ENCODE measurements around the gene PCDH9.

DNA sequence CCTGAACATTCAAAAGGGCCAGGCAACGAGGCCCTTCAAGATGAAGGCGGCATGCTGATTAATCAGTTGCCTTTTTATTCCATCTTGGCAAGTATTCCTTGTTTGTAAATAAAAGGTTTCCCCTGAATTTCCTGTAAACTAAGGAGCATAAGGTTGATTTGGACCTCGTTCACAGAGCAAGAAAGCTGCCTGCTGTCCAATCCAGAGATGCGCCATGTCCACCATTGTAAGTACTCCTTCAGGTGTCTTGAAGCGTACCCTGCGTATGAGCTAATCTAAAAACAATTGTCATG lies 884.7 kb downstream of the PCDH9 start:
- TF ChIP-seq, protein P1, sequence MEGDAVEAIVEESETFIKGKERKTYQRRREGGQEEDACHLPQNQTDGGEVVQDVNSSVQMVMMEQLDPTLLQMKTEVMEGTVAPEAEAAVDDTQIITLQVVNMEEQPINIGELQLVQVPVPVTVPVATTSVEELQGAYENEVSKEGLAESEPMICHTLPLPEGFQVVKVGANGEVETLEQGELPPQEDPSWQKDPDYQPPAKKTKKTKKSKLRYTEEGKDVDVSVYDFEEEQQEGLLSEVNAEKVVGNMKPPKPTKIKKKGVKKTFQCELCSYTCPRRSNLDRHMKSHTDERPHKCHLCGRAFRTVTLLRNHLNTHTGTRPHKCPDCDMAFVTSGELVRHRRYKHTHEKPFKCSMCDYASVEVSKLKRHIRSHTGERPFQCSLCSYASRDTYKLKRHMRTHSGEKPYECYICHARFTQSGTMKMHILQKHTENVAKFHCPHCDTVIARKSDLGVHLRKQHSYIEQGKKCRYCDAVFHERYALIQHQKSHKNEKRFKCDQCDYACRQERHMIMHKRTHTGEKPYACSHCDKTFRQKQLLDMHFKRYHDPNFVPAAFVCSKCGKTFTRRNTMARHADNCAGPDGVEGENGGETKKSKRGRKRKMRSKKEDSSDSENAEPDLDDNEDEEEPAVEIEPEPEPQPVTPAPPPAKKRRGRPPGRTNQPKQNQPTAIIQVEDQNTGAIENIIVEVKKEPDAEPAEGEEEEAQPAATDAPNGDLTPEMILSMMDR (IDR thresholded peaks at IDR 0.05) = no peak
- no peak for TF ChIP-seq EP300 (IDR thresholded peaks at IDR 0.05; ENCODE audit: borderline replicate concordance in 1 of 2, low read depth in 1 of 2, low read length in 1 of 2)
- TF ChIP-seq CHD2 (IDR thresholded peaks at IDR 0.05; ENCODE audit: low read length, partially characterized antibody) = no peak
- no peak for TF ChIP-seq FOXM1 (IDR thresholded peaks at IDR 0.05; ENCODE audit: low read depth)
- no peak for TF ChIP-seq YY1 (IDR thresholded peaks at IDR 0.05; ENCODE audit: low read depth)
- TF ChIP-seq FOXJ3 (CRISPR knock-in tag; IDR thresholded peaks at IDR 0.05) = no peak
- TF ChIP-seq, protein P2, sequence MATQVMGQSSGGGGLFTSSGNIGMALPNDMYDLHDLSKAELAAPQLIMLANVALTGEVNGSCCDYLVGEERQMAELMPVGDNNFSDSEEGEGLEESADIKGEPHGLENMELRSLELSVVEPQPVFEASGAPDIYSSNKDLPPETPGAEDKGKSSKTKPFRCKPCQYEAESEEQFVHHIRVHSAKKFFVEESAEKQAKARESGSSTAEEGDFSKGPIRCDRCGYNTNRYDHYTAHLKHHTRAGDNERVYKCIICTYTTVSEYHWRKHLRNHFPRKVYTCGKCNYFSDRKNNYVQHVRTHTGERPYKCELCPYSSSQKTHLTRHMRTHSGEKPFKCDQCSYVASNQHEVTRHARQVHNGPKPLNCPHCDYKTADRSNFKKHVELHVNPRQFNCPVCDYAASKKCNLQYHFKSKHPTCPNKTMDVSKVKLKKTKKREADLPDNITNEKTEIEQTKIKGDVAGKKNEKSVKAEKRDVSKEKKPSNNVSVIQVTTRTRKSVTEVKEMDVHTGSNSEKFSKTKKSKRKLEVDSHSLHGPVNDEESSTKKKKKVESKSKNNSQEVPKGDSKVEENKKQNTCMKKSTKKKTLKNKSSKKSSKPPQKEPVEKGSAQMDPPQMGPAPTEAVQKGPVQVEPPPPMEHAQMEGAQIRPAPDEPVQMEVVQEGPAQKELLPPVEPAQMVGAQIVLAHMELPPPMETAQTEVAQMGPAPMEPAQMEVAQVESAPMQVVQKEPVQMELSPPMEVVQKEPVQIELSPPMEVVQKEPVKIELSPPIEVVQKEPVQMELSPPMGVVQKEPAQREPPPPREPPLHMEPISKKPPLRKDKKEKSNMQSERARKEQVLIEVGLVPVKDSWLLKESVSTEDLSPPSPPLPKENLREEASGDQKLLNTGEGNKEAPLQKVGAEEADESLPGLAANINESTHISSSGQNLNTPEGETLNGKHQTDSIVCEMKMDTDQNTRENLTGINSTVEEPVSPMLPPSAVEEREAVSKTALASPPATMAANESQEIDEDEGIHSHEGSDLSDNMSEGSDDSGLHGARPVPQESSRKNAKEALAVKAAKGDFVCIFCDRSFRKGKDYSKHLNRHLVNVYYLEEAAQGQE (IDR thresholded peaks at IDR 0.05; ENCODE audit: low read depth, low read length) = no peak
- TF ChIP-seq FOSL2 (IDR thresholded peaks at IDR 0.05; ENCODE audit: borderline replicate concordance, low read depth) = no peak
- TF ChIP-seq SMC3 (IDR thresholded peaks at IDR 0.05; ENCODE audit: low read depth, low read length) = no peak
- TF ChIP-seq RAD21 (IDR thresholded peaks at IDR 0.05; ENCODE audit: low read length) = no peak
- TF ChIP-seq ELF1 (IDR thresholded peaks at IDR 0.05) = no peak
- no peak for TF ChIP-seq POLR2AphosphoS5 (IDR thresholded peaks at IDR 0.05; ENCODE audit: low read depth, low read length)
- TF ChIP-seq, protein P3, sequence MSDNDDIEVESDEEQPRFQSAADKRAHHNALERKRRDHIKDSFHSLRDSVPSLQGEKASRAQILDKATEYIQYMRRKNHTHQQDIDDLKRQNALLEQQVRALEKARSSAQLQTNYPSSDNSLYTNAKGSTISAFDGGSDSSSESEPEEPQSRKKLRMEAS (IDR thresholded peaks at IDR 0.05; ENCODE audit: low read depth) = no peak
- TF ChIP-seq, protein P4, sequence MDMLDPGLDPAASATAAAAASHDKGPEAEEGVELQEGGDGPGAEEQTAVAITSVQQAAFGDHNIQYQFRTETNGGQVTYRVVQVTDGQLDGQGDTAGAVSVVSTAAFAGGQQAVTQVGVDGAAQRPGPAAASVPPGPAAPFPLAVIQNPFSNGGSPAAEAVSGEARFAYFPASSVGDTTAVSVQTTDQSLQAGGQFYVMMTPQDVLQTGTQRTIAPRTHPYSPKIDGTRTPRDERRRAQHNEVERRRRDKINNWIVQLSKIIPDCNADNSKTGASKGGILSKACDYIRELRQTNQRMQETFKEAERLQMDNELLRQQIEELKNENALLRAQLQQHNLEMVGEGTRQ (IDR thresholded peaks at IDR 0.05; ENCODE audit: borderline replicate concordance, low read depth, low read length) = no peak

Data from SK-N-SH (cell line).